Subcutaneous adipose tissue (tissue), 4 donors: ENCODE data around the gene FAM53A. TPM values are rescaled to one million over a fixed set of nuclear protein-coding genes. Genes with fewer than 3 reads are reported as not detected.

Experiments used
- total RNA-seq, 4 donors: library from RNA; depleted of rRNA; stranded (reverse); fragments of >200 nt; gene quantifications; one replicate each; pipeline ENCODE4 v1.1.0, GENCODE V29; 2016
- TF ChIP-seq, protein P1 (sequence below): fragments of 450-650 bp; IDR thresholded peaks from one replicate; pipeline ENCODE4 v1.5.1; 2016; ENCODE audit warnings: low read depth, mild to moderate bottlenecking, control low read depth, antibody characterized with exemption, moderate library complexity

The FAM53A gene
- total RNA-seq, 4 donors from 2014 or later, result 1.5 to 5.9 (median 3.8) TPM

DNA sequence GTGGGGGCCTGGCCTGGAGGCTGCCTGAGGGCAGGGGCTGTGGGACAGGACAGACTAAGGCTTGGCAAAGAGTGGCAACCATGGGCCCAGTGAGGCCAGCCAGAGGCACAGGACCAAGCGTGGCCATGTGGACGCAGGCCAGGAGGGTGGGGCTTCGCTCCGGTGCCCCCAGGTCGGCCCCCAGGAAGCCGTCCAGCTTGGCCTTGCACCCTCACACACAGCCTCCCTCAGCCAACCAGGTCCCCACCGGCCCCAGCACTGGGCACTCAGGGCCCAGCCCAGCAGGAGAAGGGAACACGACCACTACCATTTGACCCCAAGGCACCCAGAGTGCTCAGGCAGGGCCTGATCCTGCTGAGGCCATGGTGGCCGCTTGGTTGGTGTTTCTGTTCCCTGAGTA, 57.2 kb downstream of the FAM53A start:
- TF ChIP-seq, protein P1, sequence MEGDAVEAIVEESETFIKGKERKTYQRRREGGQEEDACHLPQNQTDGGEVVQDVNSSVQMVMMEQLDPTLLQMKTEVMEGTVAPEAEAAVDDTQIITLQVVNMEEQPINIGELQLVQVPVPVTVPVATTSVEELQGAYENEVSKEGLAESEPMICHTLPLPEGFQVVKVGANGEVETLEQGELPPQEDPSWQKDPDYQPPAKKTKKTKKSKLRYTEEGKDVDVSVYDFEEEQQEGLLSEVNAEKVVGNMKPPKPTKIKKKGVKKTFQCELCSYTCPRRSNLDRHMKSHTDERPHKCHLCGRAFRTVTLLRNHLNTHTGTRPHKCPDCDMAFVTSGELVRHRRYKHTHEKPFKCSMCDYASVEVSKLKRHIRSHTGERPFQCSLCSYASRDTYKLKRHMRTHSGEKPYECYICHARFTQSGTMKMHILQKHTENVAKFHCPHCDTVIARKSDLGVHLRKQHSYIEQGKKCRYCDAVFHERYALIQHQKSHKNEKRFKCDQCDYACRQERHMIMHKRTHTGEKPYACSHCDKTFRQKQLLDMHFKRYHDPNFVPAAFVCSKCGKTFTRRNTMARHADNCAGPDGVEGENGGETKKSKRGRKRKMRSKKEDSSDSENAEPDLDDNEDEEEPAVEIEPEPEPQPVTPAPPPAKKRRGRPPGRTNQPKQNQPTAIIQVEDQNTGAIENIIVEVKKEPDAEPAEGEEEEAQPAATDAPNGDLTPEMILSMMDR, result no peak

DNA sequence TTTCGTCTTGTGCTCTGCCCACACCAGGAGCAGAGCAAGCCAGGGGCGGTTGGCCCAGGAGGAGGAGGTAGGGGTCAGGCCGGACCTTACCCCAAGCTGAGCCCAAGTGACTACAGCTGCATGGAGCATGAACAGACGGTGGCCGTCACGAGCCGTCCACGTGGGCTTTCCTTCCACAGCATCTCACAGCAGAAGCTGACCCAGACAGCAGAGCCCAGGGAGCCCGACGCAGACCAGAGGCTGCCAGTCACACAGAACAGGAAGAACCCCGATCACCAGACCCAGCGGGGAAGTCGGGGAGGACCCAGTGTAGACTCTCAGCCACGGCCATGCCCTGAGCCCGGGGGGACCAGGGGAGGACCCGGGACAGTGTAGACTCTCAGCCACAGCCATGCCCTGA, 58.0 kb downstream of the FAM53A start:
- TF ChIP-seq, protein P1, result no peak

DNA sequence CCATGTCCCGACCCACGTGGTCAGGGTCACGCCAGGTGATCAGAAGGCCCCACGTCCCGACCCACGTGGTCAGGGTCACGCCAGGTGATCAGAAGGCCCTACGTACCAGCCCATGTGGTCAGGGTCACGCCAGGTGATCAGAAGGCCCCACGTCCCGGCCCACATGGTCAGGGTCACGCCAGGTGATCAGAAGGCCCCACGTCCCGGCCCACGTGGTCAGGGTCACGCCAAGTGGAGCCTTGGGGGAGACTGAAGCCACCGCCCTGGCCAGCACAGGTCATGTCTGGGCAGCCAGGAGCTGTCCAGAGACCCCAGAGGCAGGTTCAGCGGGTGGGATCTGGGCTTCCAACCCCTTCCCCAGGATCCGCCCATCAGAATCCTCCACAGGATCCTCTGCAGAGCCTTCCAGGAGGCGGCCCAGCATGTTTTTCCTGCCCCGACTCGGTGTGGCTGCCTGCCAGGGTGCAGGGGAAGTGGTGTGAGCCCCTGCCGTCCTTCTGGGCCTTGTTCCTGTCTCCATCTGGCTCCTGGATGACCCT, 58.4 kb downstream of the FAM53A start:
- TF ChIP-seq, protein P1, result no peak

- TF ChIP-seq, protein P1, result no peak
These were observed 59.6 kb downstream of the FAM53A start for GRCh38 chr4:1624519-1624910.

DNA sequence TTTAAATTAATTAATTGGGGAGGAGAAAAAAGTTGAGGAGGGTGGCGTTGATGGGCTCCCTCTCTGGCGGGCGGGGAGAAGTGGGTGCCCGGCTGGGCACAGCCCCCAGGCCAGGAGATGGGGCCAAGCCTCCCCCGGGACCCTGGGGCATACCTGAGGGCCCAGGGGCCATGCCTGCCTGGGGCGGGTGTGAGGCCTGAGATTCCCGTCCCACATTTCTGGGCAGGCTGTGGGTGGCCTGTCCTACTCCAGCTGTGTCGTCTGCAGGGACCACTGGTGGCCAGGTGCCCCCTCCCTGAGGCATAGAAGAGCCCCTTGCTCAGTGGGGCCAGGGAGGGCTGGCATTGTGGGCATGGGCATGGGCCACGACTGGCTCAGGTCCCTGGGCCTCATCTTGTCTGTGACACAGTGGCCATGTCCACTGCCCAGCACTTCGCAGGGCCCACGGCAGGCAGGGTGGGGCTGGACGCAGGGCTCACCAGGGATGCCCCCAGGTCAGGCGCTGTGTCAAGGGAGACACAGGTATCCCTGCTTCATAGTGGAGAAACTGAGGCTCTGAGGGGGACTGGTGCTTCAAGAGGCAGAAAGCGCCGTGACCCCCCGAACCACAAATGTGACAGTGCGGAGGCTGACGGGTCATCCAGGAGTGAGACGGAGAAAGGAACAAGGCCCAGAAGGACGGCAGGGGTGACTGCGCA, 60.1 kb downstream of the FAM53A start:
- TF ChIP-seq, protein P1, result no peak

DNA sequence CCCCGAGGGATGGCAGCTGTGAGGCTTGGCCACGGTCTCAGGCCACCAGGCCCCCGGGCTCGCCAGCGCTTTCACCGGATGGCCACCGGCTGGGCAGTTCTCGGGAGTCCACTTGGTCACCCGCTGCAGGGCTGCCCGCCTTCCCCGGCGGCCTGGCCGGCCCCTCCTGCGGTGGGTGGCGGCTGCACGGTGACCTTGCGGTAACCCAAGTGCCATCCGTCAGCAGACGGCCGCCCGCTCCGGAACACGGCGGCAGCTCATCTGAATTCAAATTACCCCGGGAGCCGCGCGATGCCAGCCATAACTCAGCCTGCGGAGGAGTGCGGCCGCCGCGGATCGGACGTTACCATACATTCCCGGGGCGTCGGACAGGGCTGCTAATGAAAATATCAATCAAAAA, 60.7 kb downstream of the FAM53A start:
- TF ChIP-seq, protein P1, result no peak

DNA sequence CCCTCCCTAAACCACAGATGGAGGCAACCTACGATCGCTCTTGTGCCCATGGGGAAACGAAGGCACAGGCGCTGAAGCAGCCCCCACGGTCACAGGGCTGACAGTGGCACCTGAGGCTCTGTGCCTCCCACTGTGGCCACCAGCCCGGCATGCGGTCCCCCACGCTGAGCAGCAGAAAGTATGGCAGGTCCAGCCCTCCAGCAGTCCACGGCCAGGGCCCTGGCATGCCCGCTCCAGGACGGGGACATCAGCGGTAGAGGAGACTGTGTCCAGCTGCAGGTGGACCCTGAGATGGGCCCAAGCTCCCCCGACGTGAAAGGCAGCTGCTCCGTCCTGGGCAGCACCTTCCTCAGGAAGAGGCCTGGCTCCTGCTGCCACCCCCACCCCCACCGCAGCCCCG, 61.2 kb downstream of the FAM53A start:
- TF ChIP-seq, protein P1, result no peak
